Stomach smooth muscle (tissue), 2 donors: ENCODE results near the gene SIRT5.

Experiments
- H3K27ac ChIP-seq: one replicate; pipeline ENCODE4 v1.7.0; 2013; ENCODE audit warnings: mild to moderate bottlenecking, low read length, inconsistent platforms
- H3K27me3 ChIP-seq, 2 donors: one replicate each; pipeline ENCODE4 v1.7.0; 2013; ENCODE audit warnings: low read length in 2 of 2; ENCODE audit not compliant: insufficient read depth in 2 of 2, control insufficient read depth in 1 of 2
- H3K36me3 ChIP-seq, 2 donors: one replicate each; pipeline ENCODE4 v1.7.0; 2013; ENCODE audit warnings: low read length in 2 of 2; ENCODE audit not compliant: control insufficient read depth in 2 of 2, insufficient read depth in 2 of 2
- H3K4me1 ChIP-seq: one replicate; pipeline ENCODE4 v1.7.0; 2013; ENCODE audit warnings: low read length; ENCODE audit not compliant: control insufficient read depth, insufficient read depth
- H3K4me3 ChIP-seq, 2 donors: one replicate each; pipeline ENCODE4 v1.7.0; 2013; ENCODE audit warnings: low read length in 2 of 2
- H3K9ac ChIP-seq, 2 donors: one replicate each; pipeline ENCODE4 v1.7.0; 2013; ENCODE audit warnings: low read length in 2 of 2, mild to moderate bottlenecking in 1 of 2
- H3K9me3 ChIP-seq, 2 donors: one replicate each; pipeline ENCODE4 v1.7.0; 2013; ENCODE audit warnings: low read length in 2 of 2; ENCODE audit not compliant: control insufficient read depth in 2 of 2
- donor health status: healthy.
- donor health status: Pancreatic carcinoma.

The SIRT5 gene

DNA sequence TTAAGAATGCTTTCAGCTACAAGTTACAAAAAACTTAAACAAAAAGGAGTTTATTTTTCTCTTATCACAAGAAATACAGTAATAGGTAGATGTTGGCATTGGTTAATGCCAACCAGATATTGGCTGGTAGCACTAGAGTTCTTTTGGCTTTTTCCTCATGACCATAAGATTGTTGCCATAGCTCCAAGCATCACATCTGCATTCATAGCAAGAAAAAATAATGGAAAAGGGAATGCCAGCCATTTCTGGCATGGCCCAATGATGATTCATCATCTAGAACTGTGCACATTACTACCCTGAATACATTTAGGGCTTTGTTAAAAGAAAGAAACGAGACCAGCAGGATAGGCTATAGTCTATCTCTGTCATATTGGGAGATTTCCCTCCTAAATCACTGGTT, 20.8 kb upstream of the SIRT5 start:
- no peak overlapping the region for H3K4me3 ChIP-seq
- no peak overlapping the region for H3K27ac ChIP-seq
- no peaks in the 10 kb centered on the region for H3K4me1 ChIP-seq
- no peak overlapping the region for H3K9ac ChIP-seq
- H3K9me3 ChIP-seq, result no peaks in the 10 kb centered on the region
- no peaks in the 10 kb centered on the region for H3K36me3 ChIP-seq
- no peaks in the 10 kb centered on the region for H3K27me3 ChIP-seq

DNA sequence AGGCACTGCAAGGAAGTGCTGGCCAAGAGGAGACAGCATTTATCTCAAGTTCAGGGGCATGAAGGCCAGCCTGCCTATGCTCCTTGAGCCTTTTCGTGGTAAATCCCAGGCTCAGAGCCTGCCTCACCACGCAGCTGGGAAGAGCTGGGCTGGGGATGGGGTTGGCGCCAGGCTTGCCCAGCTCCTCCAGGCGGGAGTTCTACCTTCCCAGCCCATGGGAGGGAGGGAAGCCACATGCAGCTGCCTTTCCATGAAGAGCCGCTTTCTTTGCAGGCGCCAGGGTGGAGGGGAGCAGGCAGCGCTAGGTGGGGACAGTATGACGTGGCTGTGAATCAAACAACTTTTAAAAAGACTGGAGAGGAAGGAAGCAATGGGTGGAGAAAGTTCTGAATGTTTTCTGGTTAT, 19.5 kb upstream of the SIRT5 start:
- H3K27ac ChIP-seq, result no peak overlapping the region
- no peak overlapping the region for H3K9ac ChIP-seq
- no peaks in the 10 kb centered on the region for H3K27me3 ChIP-seq
- no peaks in the 10 kb centered on the region for H3K9me3 ChIP-seq
- H3K4me1 ChIP-seq, result no peaks in the 10 kb centered on the region
- H3K4me3 ChIP-seq, result no peak overlapping the region
- H3K36me3 ChIP-seq, result no peaks in the 10 kb centered on the region

DNA sequence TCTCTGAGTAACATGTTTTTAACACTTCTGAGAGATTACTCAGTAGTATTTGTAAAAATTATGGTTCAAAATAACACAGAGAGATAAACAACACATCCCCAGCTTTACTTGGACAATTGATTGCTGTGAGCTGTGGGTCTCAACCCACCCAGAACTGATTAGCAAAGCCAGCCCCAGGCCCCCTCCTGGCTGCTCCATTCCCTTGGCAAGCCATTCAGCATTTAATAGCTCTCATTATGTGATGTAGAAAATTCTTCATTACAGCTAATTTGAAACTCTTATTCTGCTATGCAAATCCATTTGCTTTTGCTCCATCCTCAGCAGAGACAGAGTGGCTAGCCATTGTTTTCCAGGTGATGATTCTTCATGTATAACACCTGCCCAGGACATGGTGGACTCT, 16.6 kb upstream of the SIRT5 start:
- H3K27ac ChIP-seq, result no peak overlapping the region
- no peaks in the 10 kb centered on the region for H3K9me3 ChIP-seq
- no peaks in the 10 kb centered on the region for H3K4me1 ChIP-seq
- no peaks in the 10 kb centered on the region for H3K36me3 ChIP-seq
- H3K27me3 ChIP-seq, result no peaks in the 10 kb centered on the region
- no peak overlapping the region for H3K9ac ChIP-seq
- H3K4me3 ChIP-seq, result no peak overlapping the region

GRCh38 chr6:13558718-13559117, 15.7 kb upstream of the SIRT5 start:
- Histone ChIP-seq H3K4me1 (no peaks in the 10 kb centered on the region), H3K9me3 (no peaks in the 10 kb centered on the region), H3K4me3 (no peak overlapping the region), H3K36me3 (no peaks in the 10 kb centered on the region), H3K27ac (no peak overlapping the region), H3K27me3 (no peaks in the 10 kb centered on the region), H3K9ac (no peak overlapping the region)

- Histone ChIP-seq H3K27me3 (no peaks in the 10 kb centered on the region), H3K27ac (no peak overlapping the region), H3K9me3 (no peaks in the 10 kb centered on the region), H3K9ac (no peak overlapping the region), H3K4me3 (no peak overlapping the region), H3K36me3 (no peaks in the 10 kb centered on the region), H3K4me1 (no peaks in the 10 kb centered on the region)
Measured at GRCh38 chr6:13559251-13559650, 15.2 kb upstream of the SIRT5 start.

- Histone ChIP-seq H3K27ac (no peak overlapping the region), H3K9ac (no peak overlapping the region), H3K9me3 (no peaks in the 10 kb centered on the region), H3K4me1 (no peaks in the 10 kb centered on the region), H3K4me3 (no peak overlapping the region), H3K27me3 (no peaks in the 10 kb centered on the region), H3K36me3 (no peaks in the 10 kb centered on the region)
Measured at GRCh38 chr6:13559968-13560650, 14.3 kb upstream of the SIRT5 start.

DNA sequence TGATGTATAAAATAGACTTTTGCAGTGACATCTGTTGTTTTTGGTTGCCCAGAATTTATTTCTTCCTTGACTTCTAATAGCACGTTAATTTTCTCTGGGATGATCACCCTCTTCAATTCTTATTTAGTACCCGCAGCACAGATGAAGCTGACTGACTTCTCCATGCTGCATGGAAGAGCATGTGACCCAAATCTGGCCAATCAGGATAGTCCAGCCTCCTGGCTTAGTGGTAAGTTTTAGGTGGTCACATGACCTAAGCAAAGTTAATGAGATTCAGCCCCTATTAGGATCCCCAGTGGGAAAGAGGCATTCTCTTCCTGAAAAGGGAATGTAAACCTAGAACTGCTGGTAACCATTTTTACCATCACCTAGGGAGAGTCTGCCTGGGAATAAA, 13.8 kb upstream of the SIRT5 start:
- no peak overlapping the region for H3K9ac ChIP-seq
- H3K27me3 ChIP-seq, result no peaks in the 10 kb centered on the region
- no peak overlapping the region for H3K27ac ChIP-seq
- no peaks in the 10 kb centered on the region for H3K9me3 ChIP-seq
- H3K4me3 ChIP-seq, result no peak overlapping the region
- no peaks in the 10 kb centered on the region for H3K4me1 ChIP-seq
- no peaks in the 10 kb centered on the region for H3K36me3 ChIP-seq

- peaks cover 2% of the 10 kb centered on the region in 2 donors for H3K27me3 ChIP-seq
- no peak overlapping the region for H3K9ac ChIP-seq
- H3K36me3 ChIP-seq, result no peaks in the 10 kb centered on the region
- H3K9me3 ChIP-seq, result no peaks in the 10 kb centered on the region
- no peak overlapping the region for H3K4me3 ChIP-seq
- no peak overlapping the region for H3K27ac ChIP-seq
- H3K4me1 ChIP-seq, result no peaks in the 10 kb centered on the region
Measured at GRCh38 chr6:13561624-13562267, 12.7 kb upstream of the SIRT5 start.

- peaks cover 2% of the 10 kb centered on the region in 2 donors for H3K27me3 ChIP-seq
- H3K27ac ChIP-seq, result no peak overlapping the region
- no peak overlapping the region for H3K4me3 ChIP-seq
Measured at GRCh38 chr6:13563009-13563408, 11.4 kb upstream of the SIRT5 start.

GRCh38 chr6:13565921-13566320, 8.5 kb upstream of the SIRT5 start:
- Histone ChIP-seq H3K4me1 (no peaks in the 10 kb centered on the region), H3K9ac (no peak overlapping the region), H3K27me3 (peaks cover 2% of the 10 kb centered on the region in 2 donors), H3K9me3 (no peaks in the 10 kb centered on the region), H3K4me3 (no peak overlapping the region), H3K27ac (no peak overlapping the region), H3K36me3 (no peaks in the 10 kb centered on the region)

More at GRCh38 chr6:13563009-13563408, 11.4 kb upstream of the SIRT5 start:
- H3K36me3 ChIP-seq, result no peaks in the 10 kb centered on the region
- H3K9me3 ChIP-seq, result no peaks in the 10 kb centered on the region
- H3K9ac ChIP-seq, result no peak overlapping the region
- no peaks in the 10 kb centered on the region for H3K4me1 ChIP-seq

GRCh38 chr6:13566500-13566899, 7.9 kb upstream of the SIRT5 start:
- no peaks in the 10 kb centered on the region for H3K36me3 ChIP-seq
- H3K4me1 ChIP-seq, result no peaks in the 10 kb centered on the region
- H3K9me3 ChIP-seq, result no peaks in the 10 kb centered on the region
- H3K9ac ChIP-seq, result no peak overlapping the region
- peaks cover 2% of the 10 kb centered on the region in 2 donors for H3K27me3 ChIP-seq
- H3K27ac ChIP-seq, result no peak overlapping the region
- H3K4me3 ChIP-seq, result no peak overlapping the region
